ENCODE measurements around the gene KRT75. TPM values are rescaled to one million over a fixed set of nuclear protein-coding genes. Genes with fewer than 3 reads are reported as not detected.

KRT75 gene
- total and polyA plus RNA-seq, 2 of the 13 experiments (the other 11 are each of a cell fraction or from before 2014, with no cell fraction given) = not detected

DNA sequence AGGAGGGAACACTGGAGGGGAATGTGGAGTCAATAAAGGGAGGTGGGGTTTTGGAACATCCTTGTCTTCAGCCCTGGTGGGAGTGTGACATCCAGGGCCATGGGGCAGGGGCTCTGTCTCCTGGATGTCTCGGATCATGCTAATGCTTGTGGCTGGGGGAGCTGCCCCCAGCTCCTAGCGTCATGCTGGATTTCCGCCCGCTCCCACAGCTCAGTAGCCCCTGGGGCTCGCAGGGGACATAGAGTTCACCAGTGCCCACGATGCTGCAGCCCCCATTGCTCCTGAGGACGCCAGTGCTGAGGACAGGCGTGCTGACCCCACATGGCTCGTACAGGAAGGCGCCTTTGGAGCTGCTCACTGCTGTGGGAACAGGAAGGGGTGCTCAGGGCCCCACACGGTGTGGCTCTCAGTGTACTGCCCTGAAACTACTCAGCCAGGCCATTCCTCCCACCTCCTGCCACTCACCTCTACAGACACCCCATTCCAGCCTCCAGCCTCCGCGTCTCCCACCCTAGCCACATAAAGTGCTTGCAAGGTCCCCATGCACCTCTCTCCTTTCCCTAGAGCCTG is 39.2 kb downstream of the KRT75 start:
- 0% methylated on average over 2 of the region's 13 CpGs for WGBS (ENCODE audit: low lambda C conversion rate)
- CTCF ChIA-PET (ENCODE audit: low intra/inter-chr PET ratio, low total read pairs) = interaction anchor here (0.7 kb wide), 1 partner anchor 484 kb away, joined by 3 read pairs; no protein-coding TSS in a partner anchor
- Histone ChIP-seq H3K36me3 (replicated peaks in 1 of 2; ENCODE audit: control insufficient read depth in 1 of 2, insufficient read depth in 2 of 2, low read length in 2 of 2) (no peaks in the 10 kb centered on the region), H3K27me3 (ENCODE audit: control insufficient read depth in 1 of 2, insufficient read depth in 2 of 2, low read length in 2 of 2) (peaks cover 0 to 5% of the 10 kb centered on the region in 2 experiments; a peak in 1 of 5 replicates), H3K27ac (ENCODE audit: extremely low read length, insufficient read depth, low read length) (no peak overlapping the region), H3K4me2 (ENCODE audit: low read depth, low read length) (no peak overlapping the region), H3K79me2 (ENCODE audit: insufficient read depth, low read length) (no peaks in the 10 kb centered on the region), H3K4me3 (replicated peaks in 1 of 3; ENCODE audit: insufficient read depth in 1 of 3, low read depth in 2 of 3, low read length in 3 of 3) (no peak overlapping the region), H3K4me1 (ENCODE audit: insufficient read depth, low read length) (no peaks in the 10 kb centered on the region), H4K20me1 (ENCODE audit: insufficient read depth, low read length) (no peaks in the 10 kb centered on the region), H3K9ac (ENCODE audit: insufficient read depth, low read depth, low read length) (no peak overlapping the region), H2AFZ (ENCODE audit: low read length) (no peak overlapping the region), H3K9me3 (ENCODE audit: low read length) (no peaks in the 10 kb centered on the region)
- POLR2A ChIA-PET = no interaction called here
- ATAC-seq (no peak), FAIRE-seq (no peak), DNase-seq (ENCODE audit: low spot score) (no peak)
- no peak for TF ChIP-seq KLF15 (CRISPR knock-in tag; IDR thresholded peaks at IDR 0.05; ENCODE audit: borderline replicate concordance)
- TF ChIP-seq ZNF773 (CRISPR knock-in tag; IDR thresholded peaks at IDR 0.05; ENCODE audit: borderline replicate concordance) = no peak
- TF ChIP-seq NFE2L1 (CRISPR knock-in tag; IDR thresholded peaks at IDR 0.05; ENCODE audit: borderline replicate concordance) = no peak
- no peak for TF ChIP-seq SKI (IDR thresholded peaks at IDR 0.05; ENCODE audit: partially characterized antibody)
- no peak for TF ChIP-seq ATF7-NPFF (CRISPR knock-in tag; IDR thresholded peaks at IDR 0.05; ENCODE audit: low read depth)
- no peak for TF ChIP-seq ZNF232 (CRISPR knock-in tag; IDR thresholded peaks at IDR 0.05; ENCODE audit: borderline replicate concordance)
- no peak for TF ChIP-seq CHCHD3 (CRISPR knock-in tag; IDR thresholded peaks at IDR 0.05)
- TF ChIP-seq GTF3A (CRISPR knock-in tag; conservative IDR thresholded peaks at IDR 0.05) = no peak
- TF ChIP-seq PCBP1 (IDR thresholded peaks at IDR 0.05; ENCODE audit: borderline replicate concordance, low read depth, low read length) = no peak
- intact Hi-C loops (cut with micrococcal nuclease; ENCODE audit: unreplicated experiment) (no loop called here), in situ Hi-C loops (cut with HindIII; ENCODE audit: extremely low pct_ligation_motif_present, low pct_unique_long_range_greater_than_20kb) (loop anchor here (25.0 kb wide), 1 partner anchor 592 kb away; no protein-coding TSS in a partner anchor)
- BruUV-seq (replicated peaks) = no TSS peak
